Muscle layer of duodenum (tissue), 2 donors: ENCODE results near the gene TMEM214.

Experiments used
- H3K27ac ChIP-seq: one replicate; pipeline ENCODE4 v1.7.0; 2013; ENCODE audit warnings: mild to moderate bottlenecking, low read length
- H3K27me3 ChIP-seq: one replicate; pipeline ENCODE4 v1.7.0; 2013; ENCODE audit warnings: low read depth, mild to moderate bottlenecking, control low read depth, low read length
- H3K36me3 ChIP-seq, 2 donors: one replicate each; pipeline ENCODE4 v1.7.0; 2013; ENCODE audit warnings: low read length in 2 of 2, control low read depth in 1 of 2, mild to moderate bottlenecking in 1 of 2; ENCODE audit not compliant: insufficient read depth in 2 of 2, control insufficient read depth in 1 of 2
- H3K4me1 ChIP-seq, 2 donors: one replicate each; pipeline ENCODE4 v1.7.0; 2013; ENCODE audit warnings: low read length in 2 of 2, mild to moderate bottlenecking in 2 of 2, control low read depth in 1 of 2, moderate library complexity in 1 of 2; ENCODE audit not compliant: insufficient read depth in 2 of 2, control insufficient read depth in 1 of 2
- H3K4me3 ChIP-seq, 2 donors: one replicate each; pipeline ENCODE4 v1.7.0; 2013; ENCODE audit warnings: low read length in 2 of 2, low read depth in 1 of 2, mild to moderate bottlenecking in 1 of 2
- H3K9me3 ChIP-seq, 2 donors: one replicate each; pipeline ENCODE4 v1.7.0; 2013; ENCODE audit warnings: low read length in 2 of 2, control low read depth in 1 of 2, mild to moderate bottlenecking in 1 of 2; ENCODE audit not compliant: control insufficient read depth in 1 of 2
- donor health status: healthy.

The TMEM214 gene

DNA sequence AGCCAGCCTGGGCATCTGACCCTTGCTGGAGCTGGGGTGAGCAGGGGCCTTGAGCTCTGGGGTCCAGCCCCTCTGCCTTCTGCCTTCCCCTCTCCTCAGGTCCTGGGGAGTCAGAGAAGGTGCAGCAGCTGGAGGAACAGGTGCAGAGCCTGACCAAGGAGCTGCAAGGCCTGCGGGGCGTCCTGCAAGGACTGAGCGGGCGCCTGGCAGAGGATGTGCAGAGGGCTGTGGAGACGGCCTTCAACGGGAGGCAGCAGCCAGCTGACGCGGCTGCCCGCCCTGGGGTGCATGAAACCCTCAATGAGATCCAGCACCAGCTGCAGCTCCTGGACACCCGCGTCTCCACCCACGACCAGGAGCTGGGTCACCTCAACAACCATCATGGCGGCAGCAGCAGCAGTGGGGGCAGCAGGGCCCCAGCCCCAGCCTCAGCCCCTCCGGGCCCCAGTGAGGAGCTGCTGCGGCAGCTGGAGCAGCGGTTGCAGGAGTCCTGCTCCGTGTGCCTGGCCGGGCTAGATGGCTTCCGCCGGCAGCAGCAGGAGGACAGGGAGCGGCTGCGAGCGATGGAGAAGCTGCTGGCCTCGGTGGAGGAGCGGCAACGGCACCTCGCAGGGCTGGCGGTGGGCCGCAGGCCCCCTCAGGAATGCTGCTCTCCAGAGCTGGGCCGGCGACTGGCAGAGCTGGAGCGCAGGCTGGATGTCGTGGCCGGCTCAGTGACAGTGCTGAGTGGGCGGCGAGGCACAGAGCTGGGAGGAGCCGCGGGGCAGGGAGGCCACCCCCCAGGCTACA is 49.4 kb downstream of the TMEM214 start:
- H3K4me3 ChIP-seq = peak overlapping the region; percentile 72 to 73
- H3K9me3 ChIP-seq = no peaks in the 10 kb centered on the region
- peaks cover 15 to 63% of the 10 kb centered on the region in 2 donors for H3K4me1 ChIP-seq
- peaks cover 0 to 13% of the 10 kb centered on the region in 2 donors for H3K36me3 ChIP-seq
- H3K27ac ChIP-seq = peak overlapping the region; percentile 78
- no peaks in the 10 kb centered on the region for H3K27me3 ChIP-seq

DNA sequence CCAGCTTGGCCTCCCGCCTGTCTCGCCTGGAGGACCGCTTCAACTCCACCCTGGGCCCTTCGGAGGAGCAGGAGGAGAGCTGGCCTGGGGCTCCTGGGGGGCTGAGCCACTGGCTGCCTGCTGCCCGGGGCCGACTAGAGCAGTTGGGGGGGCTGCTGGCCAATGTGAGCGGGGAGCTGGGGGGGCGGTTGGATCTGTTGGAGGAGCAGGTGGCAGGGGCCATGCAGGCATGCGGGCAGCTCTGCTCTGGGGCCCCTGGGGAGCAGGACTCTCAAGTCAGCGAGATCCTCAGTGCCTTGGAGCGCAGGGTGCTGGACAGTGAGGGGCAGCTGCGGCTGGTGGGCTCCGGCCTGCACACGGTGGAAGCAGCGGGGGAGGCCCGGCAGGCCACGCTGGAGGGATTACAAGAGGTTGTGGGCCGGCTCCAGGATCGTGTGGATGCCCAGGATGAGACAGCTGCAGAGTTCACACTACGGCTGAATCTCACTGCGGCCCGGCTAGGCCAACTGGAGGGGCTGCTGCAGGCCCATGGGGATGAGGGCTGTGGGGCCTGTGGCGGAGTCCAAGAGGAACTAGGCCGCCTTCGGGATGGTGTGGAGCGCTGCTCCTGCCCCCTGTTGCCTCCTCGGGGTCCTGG is 50.1 kb downstream of the TMEM214 start:
- peaks cover 15 to 68% of the 10 kb centered on the region in 2 donors for H3K4me1 ChIP-seq
- no peak overlapping the region for H3K27ac ChIP-seq
- H3K4me3 ChIP-seq = peak overlapping the region in 1 of 2 donors; percentile 4
- no peaks in the 10 kb centered on the region for H3K9me3 ChIP-seq
- peaks cover 0 to 13% of the 10 kb centered on the region in 2 donors for H3K36me3 ChIP-seq
- no peaks in the 10 kb centered on the region for H3K27me3 ChIP-seq

DNA sequence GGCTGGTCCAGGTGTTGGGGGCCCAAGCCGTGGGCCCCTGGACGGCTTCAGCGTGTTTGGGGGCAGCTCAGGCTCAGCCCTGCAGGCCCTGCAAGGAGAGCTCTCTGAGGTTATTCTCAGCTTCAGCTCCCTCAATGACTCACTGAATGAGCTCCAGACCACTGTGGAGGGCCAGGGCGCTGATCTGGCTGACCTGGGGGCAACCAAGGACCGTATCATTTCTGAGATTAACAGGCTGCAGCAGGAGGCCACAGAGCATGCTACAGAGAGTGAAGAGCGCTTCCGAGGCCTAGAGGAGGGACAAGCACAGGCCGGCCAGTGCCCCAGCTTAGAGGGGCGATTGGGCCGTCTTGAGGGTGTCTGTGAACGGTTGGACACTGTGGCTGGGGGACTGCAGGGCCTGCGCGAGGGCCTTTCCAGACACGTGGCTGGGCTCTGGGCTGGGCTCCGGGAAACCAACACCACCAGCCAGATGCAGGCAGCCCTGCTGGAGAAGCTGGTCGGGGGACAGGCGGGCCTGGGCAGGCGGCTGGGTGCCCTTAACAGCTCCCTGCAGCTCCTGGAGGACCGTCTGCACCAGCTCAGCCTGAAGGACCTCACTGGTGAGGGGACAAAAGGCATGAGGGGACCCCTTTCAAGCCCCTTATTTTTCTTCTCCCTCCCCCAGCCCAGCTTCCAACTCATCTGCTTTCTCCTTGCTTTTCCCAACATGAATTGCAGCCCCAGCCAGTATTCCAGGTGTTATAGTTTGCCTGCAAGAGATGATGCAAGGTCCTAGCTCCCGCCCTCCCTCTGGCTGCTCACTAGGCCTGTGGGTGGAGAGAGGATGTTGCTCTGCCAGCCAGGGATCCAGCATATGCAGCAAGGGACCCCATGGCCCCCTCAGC is 50.9 kb downstream of the TMEM214 start:
- Histone ChIP-seq H3K27ac (no peak overlapping the region), H3K4me3 (peak overlapping the region in 1 of 2 donors; percentile 4), H3K9me3 (no peaks in the 10 kb centered on the region), H3K4me1 (peaks cover 15 to 68% of the 10 kb centered on the region in 2 donors), H3K27me3 (no peaks in the 10 kb centered on the region), H3K36me3 (peaks cover 0 to 13% of the 10 kb centered on the region in 2 donors)

DNA sequence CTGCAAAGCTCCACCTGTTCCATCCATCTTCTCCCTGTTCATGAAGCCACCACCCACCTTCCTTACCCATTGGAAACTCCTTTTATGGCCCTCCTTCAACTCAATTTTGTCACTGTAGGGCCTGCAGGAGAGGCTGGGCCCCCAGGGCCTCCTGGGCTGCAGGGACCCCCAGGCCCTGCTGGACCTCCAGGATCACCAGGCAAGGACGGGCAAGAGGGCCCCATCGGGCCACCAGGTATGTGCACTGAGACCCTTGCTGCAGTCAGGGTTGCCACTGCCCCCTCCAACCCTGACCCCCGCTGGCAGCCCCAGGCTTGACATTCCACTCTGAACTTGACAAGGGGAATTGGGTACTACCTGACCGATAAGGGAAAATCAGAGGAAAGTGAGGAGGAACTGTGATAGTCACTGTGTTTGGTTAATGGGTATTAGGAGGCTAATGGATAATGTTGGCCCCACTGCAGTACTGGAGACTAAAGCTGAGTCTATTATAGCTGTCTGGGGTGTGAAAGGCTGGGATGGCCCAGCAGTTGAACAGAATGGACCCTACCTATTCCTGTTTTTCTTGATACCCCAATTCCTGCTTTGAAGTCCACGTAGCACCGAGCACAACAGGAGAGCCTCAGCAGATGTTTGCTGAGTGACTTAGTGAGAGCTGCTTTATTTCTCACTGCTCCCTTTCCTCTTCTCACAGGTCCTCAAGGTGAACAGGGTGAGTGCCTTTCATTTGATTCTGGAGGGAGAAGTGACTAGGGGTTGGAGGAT is 51.7 kb downstream of the TMEM214 start:
- H3K27ac ChIP-seq = no peak overlapping the region
- no peaks in the 10 kb centered on the region for H3K27me3 ChIP-seq
- H3K4me1 ChIP-seq = peaks cover 15 to 68% of the 10 kb centered on the region in 2 donors
- peaks cover 0 to 13% of the 10 kb centered on the region in 2 donors for H3K36me3 ChIP-seq
- no peak overlapping the region for H3K4me3 ChIP-seq
- no peaks in the 10 kb centered on the region for H3K9me3 ChIP-seq

DNA sequence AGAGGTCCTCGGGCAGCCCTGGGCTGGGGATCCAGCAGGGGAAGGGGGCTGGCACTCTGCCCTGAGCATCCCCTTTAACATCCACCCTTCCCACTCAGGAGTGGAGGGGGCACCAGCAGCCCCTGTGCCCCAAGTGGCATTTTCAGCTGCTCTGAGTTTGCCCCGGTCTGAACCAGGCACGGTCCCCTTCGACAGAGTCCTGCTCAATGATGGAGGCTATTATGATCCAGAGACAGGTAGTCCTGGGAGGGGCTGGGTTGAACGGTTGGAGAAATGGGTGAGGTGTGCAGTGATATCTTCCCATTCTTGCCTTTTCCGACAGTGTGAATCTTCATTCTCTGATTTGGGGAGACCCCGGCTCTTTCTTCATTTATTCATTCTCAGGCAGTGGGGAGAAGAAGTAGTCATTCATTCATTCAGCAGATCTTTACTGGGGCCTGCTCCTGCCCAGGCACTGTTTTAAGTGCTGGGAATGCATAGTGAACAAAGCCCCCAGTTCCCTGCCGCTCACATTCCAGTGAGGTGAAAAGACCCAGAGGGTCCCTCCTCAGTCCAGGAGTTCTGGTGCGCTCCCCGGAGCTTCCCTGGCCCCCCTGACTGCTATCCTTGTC is 52.4 kb downstream of the TMEM214 start:
- H3K36me3 ChIP-seq = peaks cover 0 to 13% of the 10 kb centered on the region in 2 donors
- H3K9me3 ChIP-seq = no peaks in the 10 kb centered on the region
- H3K4me1 ChIP-seq = peaks cover 15 to 66% of the 10 kb centered on the region in 2 donors
- peak overlapping the region; percentile 53 to 86 for H3K4me3 ChIP-seq
- H3K27me3 ChIP-seq = no peaks in the 10 kb centered on the region
- H3K27ac ChIP-seq = no peak overlapping the region

DNA sequence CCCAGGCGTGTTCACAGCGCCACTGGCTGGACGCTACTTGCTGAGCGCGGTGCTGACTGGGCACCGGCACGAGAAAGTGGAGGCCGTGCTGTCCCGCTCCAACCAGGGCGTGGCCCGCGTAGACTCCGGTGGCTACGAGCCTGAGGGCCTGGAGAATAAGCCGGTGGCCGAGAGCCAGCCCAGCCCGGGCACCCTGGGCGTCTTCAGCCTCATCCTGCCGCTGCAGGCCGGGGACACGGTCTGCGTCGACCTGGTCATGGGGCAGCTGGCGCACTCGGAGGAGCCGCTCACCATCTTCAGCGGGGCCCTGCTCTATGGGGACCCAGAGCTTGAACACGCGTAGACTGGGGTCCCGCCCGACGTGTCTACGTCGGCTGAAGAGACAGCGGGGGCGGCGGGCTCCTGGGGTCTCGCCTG is 52.9 kb downstream of the TMEM214 start:
- peaks cover 15 to 61% of the 10 kb centered on the region in 2 donors for H3K4me1 ChIP-seq
- peak overlapping the region; percentile 31 for H3K27ac ChIP-seq
- no peaks in the 10 kb centered on the region for H3K9me3 ChIP-seq
- peak overlapping the region; percentile 53 to 86 for H3K4me3 ChIP-seq
- H3K27me3 ChIP-seq = no peaks in the 10 kb centered on the region
- peaks cover 0 to 13% of the 10 kb centered on the region in 2 donors for H3K36me3 ChIP-seq

DNA sequence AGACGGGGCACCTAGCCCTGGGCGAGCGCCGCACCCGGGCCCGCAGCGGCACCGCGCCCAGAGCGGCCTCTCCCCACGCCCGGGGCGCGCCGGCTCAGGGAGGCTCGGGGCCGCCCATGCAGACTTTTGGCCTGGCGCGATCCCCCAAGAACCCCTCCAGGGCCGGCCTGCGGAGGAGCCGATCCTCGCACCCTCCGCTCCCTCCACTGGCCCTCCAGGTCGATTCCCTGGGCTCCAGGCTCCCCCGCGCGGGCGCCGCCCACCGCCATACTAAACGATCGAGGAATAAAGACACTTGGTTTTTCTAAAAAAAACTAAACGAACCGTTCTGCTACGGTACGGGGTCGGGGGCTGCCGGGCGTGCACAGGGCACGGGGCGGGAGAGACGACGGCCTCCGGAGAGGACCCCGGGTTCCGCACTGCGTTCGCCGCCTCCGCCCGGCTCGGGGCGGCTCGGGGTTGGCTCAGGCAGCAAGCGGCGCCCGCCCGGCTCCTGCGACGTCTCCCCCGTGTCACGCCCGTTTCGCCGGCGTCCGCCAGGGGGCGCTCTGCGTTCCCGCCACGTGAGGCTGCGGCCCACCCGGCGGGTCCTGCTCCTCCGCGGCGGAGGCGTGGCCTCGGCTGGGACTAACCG is 53.4 kb downstream of the TMEM214 start:
- H3K4me1 ChIP-seq = peaks cover 15 to 55% of the 10 kb centered on the region in 2 donors
- H3K4me3 ChIP-seq = peak overlapping the region; percentile 53 to 86
- peaks cover 0 to 13% of the 10 kb centered on the region in 2 donors for H3K36me3 ChIP-seq
- no peaks in the 10 kb centered on the region for H3K27me3 ChIP-seq
- H3K9me3 ChIP-seq = no peaks in the 10 kb centered on the region
- peak overlapping the region; percentile 31 for H3K27ac ChIP-seq

DNA sequence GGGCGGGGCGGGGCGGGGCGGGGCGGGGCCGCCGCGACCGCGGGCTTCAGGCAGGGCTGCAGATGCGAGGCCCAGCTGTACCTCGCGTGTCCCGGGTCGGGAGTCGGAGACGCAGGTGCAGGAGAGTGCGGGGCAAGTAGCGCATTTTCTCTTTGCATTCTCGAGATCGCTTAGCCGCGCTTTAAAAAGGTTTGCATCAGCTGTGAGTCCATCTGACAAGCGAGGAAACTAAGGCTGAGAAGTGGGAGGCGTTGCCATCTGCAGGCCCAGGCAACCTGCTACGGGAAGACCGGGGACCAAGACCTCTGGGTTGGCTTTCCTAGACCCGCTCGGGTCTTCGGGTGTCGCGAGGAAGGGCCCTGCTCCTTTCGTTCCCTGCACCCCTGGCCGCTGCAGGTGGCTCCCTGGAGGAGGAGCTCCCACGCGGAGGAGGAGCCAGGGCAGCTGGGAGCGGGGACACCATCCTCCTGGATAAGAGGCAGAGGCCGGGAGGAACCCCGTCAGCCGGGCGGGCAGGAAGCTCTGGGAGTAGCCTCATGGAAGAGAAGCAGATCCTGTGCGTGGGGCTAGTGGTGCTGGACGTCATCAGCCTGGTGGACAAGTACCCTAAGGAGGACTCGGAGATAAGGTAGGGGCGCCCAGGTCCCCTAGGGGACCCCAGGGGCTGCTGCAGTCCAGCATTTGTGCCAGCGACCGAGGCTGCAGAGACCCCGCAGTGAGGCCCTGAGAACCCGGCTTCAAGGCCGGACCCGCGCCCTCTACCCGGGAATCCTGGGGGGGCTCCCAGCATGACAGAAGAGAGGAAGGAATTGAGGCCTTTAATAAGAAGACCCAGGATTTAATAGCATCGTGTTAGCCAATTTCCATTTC is 54.2 kb downstream of the TMEM214 start, which contains the start of gene KHK:
Gene KHK (plus strand): TSS at position 49 of the 870 bp plus-strand sequence. CDS start 488 bp downstream, at position 537.
- peak within 1 kb of the TSS; percentile 39 for H3K27ac ChIP-seq
- H3K4me3 ChIP-seq = peak within 1 kb of the TSS; percentile 76 to 86
- peaks cover 0 to 11% of the 10 kb centered on the region in 2 donors for H3K36me3 ChIP-seq
- H3K27me3 ChIP-seq = no peaks in the 10 kb centered on the region
- H3K4me1 ChIP-seq = peaks cover 7 to 48% of the 10 kb centered on the region in 2 donors
- no peaks in the 10 kb centered on the region for H3K9me3 ChIP-seq

DNA sequence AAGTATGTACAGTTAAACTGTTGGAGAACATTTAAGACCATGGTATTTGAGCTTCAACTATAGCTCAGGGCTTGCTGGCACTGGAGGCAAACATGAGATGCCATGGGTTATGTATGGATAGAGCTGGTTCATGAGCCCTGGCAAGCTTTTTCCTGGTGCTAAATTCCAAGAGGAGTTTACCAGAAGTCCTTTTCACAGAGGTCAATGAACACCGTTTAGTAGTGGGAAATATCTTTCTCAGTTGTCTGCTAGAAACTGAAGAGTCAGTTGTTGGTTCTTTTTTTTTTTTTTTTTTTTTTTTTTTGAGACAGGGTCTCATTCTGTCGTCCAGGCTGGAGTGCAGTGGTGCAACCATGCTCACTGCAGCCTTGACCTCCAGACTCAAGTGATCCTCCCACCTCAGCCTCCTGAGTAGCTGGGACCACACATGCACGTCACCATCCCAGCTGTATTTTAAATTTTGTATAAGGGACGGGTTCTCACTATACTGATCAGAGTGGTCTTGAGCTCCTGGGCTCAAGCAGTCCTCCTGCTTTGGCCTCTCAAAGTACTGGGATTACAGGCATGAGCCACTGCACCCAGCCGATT is 55.2 kb downstream of the TMEM214 start:
- H3K4me1 ChIP-seq = peaks cover 7 to 38% of the 10 kb centered on the region in 2 donors
- H3K27me3 ChIP-seq = no peaks in the 10 kb centered on the region
- H3K36me3 ChIP-seq = peaks cover 0 to 5% of the 10 kb centered on the region in 2 donors
- no peaks in the 10 kb centered on the region for H3K9me3 ChIP-seq
- peak overlapping the region in 1 of 2 donors; percentile 76 for H3K4me3 ChIP-seq
- H3K27ac ChIP-seq = peak overlapping the region; percentile 39
